Aorta (tissue), 5 donors: Measurements from ENCODE around the gene GDE1. TPM values are rescaled to one million over a fixed set of nuclear protein-coding genes. Genes with fewer than 3 reads are reported as not detected.

Experiments
- ATAC-seq: fragments of 200-7000 bp; cut with Tn5 transposase; one replicate; pipeline ENCODE4 v1.9.1; 2022; ENCODE audit warnings: moderate library complexity; ENCODE audit not compliant: low FRiP score
- DNase-seq, 2 donors: peaks; one replicate each; pipeline ENCODE4 v3.0.0-alpha.2; 2020
- H3K27ac ChIP-seq, 2 donors: one replicate each; pipeline ENCODE4 v1.5.1; 2013; ENCODE audit warnings: low read length in 2 of 2, mild to moderate bottlenecking in 2 of 2, moderate library complexity in 2 of 2, control low read depth in 1 of 2, inconsistent platforms in 1 of 2, low read depth in 1 of 2
- H3K27me3 ChIP-seq, 2 donors: one replicate each; pipeline ENCODE4 v1.6.1; 2013; ENCODE audit warnings: control low read depth in 1 of 2, low read length in 1 of 2, mild to moderate bottlenecking in 1 of 2, moderate library complexity in 1 of 2; ENCODE audit not compliant: insufficient read depth in 2 of 2, control insufficient read depth in 1 of 2
- H3K36me3 ChIP-seq, 2 donors: one replicate each; pipeline ENCODE4 v1.6.1; 2013; ENCODE audit warnings: control low read depth in 1 of 2, low read length in 1 of 2, mild to moderate bottlenecking in 1 of 2; ENCODE audit not compliant: insufficient read depth in 2 of 2, control insufficient read depth in 1 of 2
- H3K4me1 ChIP-seq, 2 donors: one replicate each; pipeline ENCODE4 v1.6.1; 2013; ENCODE audit warnings: low read length in 2 of 2, control low read depth in 1 of 2, mild to moderate bottlenecking in 1 of 2, moderate library complexity in 1 of 2; ENCODE audit not compliant: insufficient read depth in 2 of 2, control insufficient read depth in 1 of 2
- H3K4me3 ChIP-seq, 2 donors: one replicate each; pipeline ENCODE4 v1.5.1; 2013; ENCODE audit warnings: low read length in 2 of 2, control low read depth in 1 of 2, mild to moderate bottlenecking in 1 of 2
- H3K9me3 ChIP-seq: one replicate; pipeline ENCODE4 v1.6.1; 2013; ENCODE audit warnings: mild to moderate bottlenecking, low read length; ENCODE audit not compliant: control insufficient read depth
- WGBS, 2 donors: extraction: QIAGEN DNeasy Blood & Tissue Kit; methylation state at CpG; one replicate each; pipeline ENCODE4 v1.1.7; 2013; 5-methylcytosine and 5-hydroxymethylcytosine counted together
- intact Hi-C, 2 donors: fragments of 100-400 bp; cut with DNase I; formaldehyde crosslinking; loops; one replicate each; pipeline versions ENCODE4 v1.14.2 to v1.15.0; 2022
- polyA plus RNA-seq, 2 donors: library from polyadenylated mRNA; stranded (reverse); fragments of 200-250 nt; gene quantifications; one replicate each; pipeline ENCODE4 v1.2.3, GENCODE V29; 2013
- total RNA-seq, 2 donors: library from RNA; stranded (reverse); fragmentation: NEBNext Ultra II Directional; extraction: Animal tissue kit (Norgen Biotek cat#: 25700); gene quantifications; one replicate each; pipeline ENCODE4 v1.2.1, GENCODE V29; 2021
- donor health status: healthy with polysubstance abuse.
- donor health status: Bipolar disorder and iron deficiency.
- donor health status: DM: no; HTN: no; CAD: no.
- donor health status: DM: no; HTN: no; CAD: no.
- donor health status: DM: yes; HTN: yes; CAD: no.

The GDE1 gene
- total and polyA plus RNA-seq, 4 donors: 33.5 to 55.0 (median 40.8) TPM

DNA sequence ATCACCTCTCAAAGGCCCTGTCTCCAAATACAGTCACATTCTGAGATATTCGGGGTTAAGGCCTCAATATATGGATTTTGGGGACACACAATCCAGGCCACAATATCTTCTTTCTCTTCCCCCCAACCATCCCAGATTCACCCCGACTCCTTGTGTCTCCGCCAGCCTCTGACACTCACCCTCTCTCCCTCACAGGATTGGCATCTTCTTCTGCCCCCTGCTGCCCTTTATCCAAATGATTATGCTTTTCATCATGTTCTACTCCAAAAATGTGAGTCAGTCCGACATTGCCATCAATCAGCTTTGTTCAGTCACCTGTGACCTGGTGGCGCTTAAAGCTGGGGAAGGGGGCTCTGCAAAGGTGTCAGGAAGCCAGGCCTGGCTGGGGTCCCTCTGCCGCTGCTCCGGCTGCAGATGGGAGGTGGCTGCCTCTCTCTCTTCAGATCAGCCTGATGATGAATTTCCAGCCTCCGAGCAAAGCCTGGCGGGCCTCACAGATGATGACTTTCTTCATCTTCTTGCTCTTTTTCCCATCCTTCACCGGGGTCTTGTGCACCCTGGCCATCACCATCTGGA lies 35.1 kb downstream of the GDE1 start:
- ATAC-seq: no peak
- no peak for DNase-seq

DNA sequence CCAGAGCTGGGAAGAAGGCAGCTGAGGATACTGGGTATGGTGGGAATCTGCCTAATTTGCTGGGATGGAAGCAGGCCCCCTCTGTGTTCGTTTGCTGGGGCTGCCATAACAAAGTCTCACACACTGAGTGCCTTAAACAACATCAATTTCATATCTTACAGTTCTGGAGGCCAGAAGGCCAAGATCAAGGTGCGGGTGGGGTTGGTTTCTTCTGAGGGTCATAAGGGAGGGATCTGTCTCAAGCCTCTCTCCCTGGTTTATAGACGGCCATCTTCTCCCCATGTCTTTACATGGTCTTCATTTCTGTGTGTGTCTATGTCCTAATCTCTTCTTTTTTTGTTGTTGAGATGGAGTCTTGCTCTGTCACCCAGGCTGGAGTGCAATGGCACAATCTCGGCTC lies 35.8 kb downstream of the GDE1 start:
- ATAC-seq (no peak), DNase-seq (no peak)
- WGBS, 2 donors: 77 to 86% methylated on average over 4 of the region's 4 CpGs
- no peak overlapping the region for H3K4me3 ChIP-seq
- H3K27me3 ChIP-seq: no peaks in the 10 kb centered on the region
- intact Hi-C loops: no loop called here
- H3K4me1 ChIP-seq: no peaks in the 10 kb centered on the region
- no peaks in the 10 kb centered on the region for H3K36me3 ChIP-seq
- no peak overlapping the region for H3K27ac ChIP-seq
- no peaks in the 10 kb centered on the region for H3K9me3 ChIP-seq

More for the DNA sequence above, 35.1 kb downstream of the GDE1 start:
- 84% methylated on average over 10 of the region's 10 CpGs for WGBS, 2 donors
- Histone ChIP-seq H3K36me3 (no peaks in the 10 kb centered on the region), H3K4me1 (no peaks in the 10 kb centered on the region), H3K27ac (no peak overlapping the region), H3K4me3 (no peak overlapping the region), H3K9me3 (no peaks in the 10 kb centered on the region), H3K27me3 (no peaks in the 10 kb centered on the region)
- intact Hi-C loops: no loop called here

DNA sequence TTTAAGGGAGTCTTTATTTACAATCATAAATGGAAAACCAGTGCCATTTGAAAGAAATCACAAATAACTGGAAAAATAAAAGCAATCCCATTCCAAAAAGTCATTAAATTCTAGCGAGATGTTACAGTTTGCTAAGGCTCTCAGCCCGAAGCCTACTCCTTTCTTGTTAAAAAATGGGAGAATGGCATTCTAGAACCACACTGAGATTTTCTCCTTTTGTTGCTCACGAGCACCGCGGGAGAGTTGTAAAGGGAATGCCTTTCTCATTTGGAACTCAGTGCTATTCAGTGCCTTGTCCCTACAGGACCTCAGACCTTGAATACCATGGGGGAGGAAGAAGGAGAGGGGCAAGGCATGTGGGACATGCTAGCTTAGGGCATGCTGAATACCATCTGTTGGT lies 36.3 kb downstream of the GDE1 start:
- Histone ChIP-seq H3K27ac (no peak overlapping the region), H3K4me3 (no peak overlapping the region), H3K27me3 (no peaks in the 10 kb centered on the region), H3K9me3 (no peaks in the 10 kb centered on the region), H3K36me3 (no peaks in the 10 kb centered on the region), H3K4me1 (no peaks in the 10 kb centered on the region)
- WGBS, 2 donors: 83 to 85% methylated on average over 5 of the region's 5 CpGs
- intact Hi-C loops: no loop called here
- ATAC-seq (no peak), DNase-seq (no peak)

GRCh38 chr16:19484096-19484495 lies 37.8 kb downstream of the GDE1 start:
- no peaks in the 10 kb centered on the region for H3K27me3 ChIP-seq

DNA sequence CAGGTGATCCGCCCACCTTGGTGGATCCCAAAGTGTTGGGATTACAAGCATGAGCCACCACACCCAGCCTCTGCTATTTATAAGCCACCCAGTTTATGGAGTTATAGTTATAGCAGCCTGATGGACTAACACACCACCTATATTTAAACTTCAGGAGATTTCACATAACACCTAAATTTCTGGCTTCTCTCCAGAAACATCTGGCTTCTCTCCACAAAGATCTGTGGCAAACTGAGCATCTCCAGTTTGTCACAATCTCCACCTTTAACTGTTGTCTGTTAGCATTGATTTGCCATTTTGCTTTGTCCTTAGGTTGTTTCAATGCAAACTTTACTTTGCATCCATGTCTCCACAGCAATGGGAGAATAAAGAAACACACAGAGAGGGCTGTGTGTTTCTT lies 39.6 kb downstream of the GDE1 start:
- Histone ChIP-seq H3K27ac (no peak overlapping the region), H3K4me3 (no peak overlapping the region), H3K9me3 (no peaks in the 10 kb centered on the region), H3K4me1 (no peaks in the 10 kb centered on the region), H3K36me3 (no peaks in the 10 kb centered on the region), H3K27me3 (no peaks in the 10 kb centered on the region)
- DNase-seq (no peak), ATAC-seq (no peak)
- intact Hi-C loops: no loop called here
- WGBS, 2 donors: 86 to 100% methylated on average over 1 of the region's 1 CpG

More at GRCh38 chr16:19484096-19484495, 37.8 kb downstream of the GDE1 start:
- DNase-seq (no peak), ATAC-seq (no peak)
- no peaks in the 10 kb centered on the region for H3K9me3 ChIP-seq
- no peak overlapping the region for H3K27ac ChIP-seq
- no peak overlapping the region for H3K4me3 ChIP-seq
- H3K4me1 ChIP-seq: no peaks in the 10 kb centered on the region
- WGBS, 2 donors: 83 to 85% methylated on average over 3 of the region's 3 CpGs
- intact Hi-C loops: no loop called here
- H3K36me3 ChIP-seq: no peaks in the 10 kb centered on the region

DNA sequence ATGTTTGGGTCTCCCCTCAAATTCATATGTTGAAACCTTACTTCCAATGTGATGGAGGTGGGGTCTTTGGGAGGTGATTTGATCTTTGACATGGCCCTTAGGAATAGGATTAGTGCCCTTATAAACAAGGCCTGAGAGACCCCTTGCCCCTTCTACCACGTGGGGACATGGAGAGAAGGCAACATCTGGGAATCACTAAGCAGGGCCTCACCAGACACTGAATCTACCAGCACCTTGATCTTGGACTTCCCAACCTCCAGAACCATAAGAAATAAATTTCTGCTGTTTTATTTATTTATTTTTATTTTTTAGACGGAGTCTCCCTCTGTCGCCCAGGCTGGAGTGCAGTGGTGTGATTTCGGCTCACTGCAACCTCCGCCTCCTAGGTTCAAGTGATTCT lies 40.1 kb downstream of the GDE1 start:
- Histone ChIP-seq H3K27me3 (no peaks in the 10 kb centered on the region), H3K4me3 (no peak overlapping the region), H3K4me1 (no peaks in the 10 kb centered on the region), H3K36me3 (no peaks in the 10 kb centered on the region), H3K27ac (no peak overlapping the region), H3K9me3 (no peaks in the 10 kb centered on the region)
- intact Hi-C loops: no loop called here
- ATAC-seq (no peak), DNase-seq (no peak)
- WGBS, 2 donors: 81 to 86% methylated on average over 5 of the region's 5 CpGs

GRCh38 chr16:19481296-19481695 lies 40.6 kb downstream of the GDE1 start:
- Histone ChIP-seq H3K4me1 (no peaks in the 10 kb centered on the region), H3K27ac (no peak overlapping the region), H3K9me3 (no peaks in the 10 kb centered on the region), H3K27me3 (no peaks in the 10 kb centered on the region), H3K36me3 (no peaks in the 10 kb centered on the region), H3K4me3 (no peak overlapping the region)
- 62 to 73% methylated on average over 2 of the region's 2 CpGs for WGBS, 2 donors
- ATAC-seq (no peak), DNase-seq (no peak)
- intact Hi-C loops: no loop called here

DNA sequence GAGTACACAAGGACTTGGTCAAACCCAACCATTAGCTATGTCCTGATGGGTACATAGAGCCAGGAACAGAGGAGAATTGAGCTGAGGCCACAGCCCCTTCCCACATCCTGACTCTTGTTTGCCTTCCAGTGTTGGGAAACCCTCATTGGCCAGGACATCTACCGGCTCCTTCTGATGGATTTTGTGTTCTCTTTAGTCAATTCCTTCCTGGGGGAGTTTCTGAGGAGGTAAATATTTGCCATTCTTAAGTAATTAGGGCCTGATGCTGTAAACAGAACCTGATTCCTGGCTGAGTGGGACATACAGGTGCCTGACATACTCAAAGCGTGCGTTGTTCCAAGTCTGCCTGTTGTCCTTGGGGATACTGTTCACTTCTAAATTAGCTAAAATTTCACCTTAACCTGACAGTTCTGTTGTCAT lies 42.6 kb downstream of the GDE1 start:
- ATAC-seq (no peak), DNase-seq (no peak)
- Histone ChIP-seq H3K4me1 (no peaks in the 10 kb centered on the region), H3K27ac (no peak overlapping the region), H3K27me3 (no peaks in the 10 kb centered on the region), H3K4me3 (no peak overlapping the region), H3K9me3 (no peaks in the 10 kb centered on the region), H3K36me3 (no peaks in the 10 kb centered on the region)
- WGBS, 2 donors: 64 to 70% methylated on average over 3 of the region's 3 CpGs
- intact Hi-C loops: no loop called here

GRCh38 chr16:19478505-19478904 lies 43.4 kb downstream of the GDE1 start:
- Histone ChIP-seq H3K4me3 (no peak overlapping the region), H3K4me1 (no peaks in the 10 kb centered on the region), H3K27ac (no peak overlapping the region), H3K36me3 (no peaks in the 10 kb centered on the region), H3K27me3 (no peaks in the 10 kb centered on the region), H3K9me3 (no peaks in the 10 kb centered on the region)
- WGBS, 2 donors: 82 to 93% methylated on average over 1 of the region's 1 CpG
- ATAC-seq (no peak), DNase-seq (no peak)
- intact Hi-C loops: no loop called here
